SIG-M5 treated with dmso at 0.1 percent for 504 hours (cell line): ENCODE data around the gene LRRC10B.

Experiments used
- DNase-seq: peaks from one replicate; lab custom pipeline; 2025; ENCODE audit not compliant: unreplicated experiment; lab: John Stamatoyannopoulos, UW

The LRRC10B gene

GRCh38 chr11:61486011-61486620 is 22.4 kb upstream of the LRRC10B start:
- DNase-seq, result no peak

- DNase-seq, result no peak
These were observed 21.8 kb upstream of the LRRC10B start for GRCh38 chr11:61486779-61487178.

GRCh38 chr11:61487342-61488025 is 21.1 kb upstream of the LRRC10B start:
- DNase-seq, result no peak

- DNase-seq, result peak; percentile 35
These were observed 19.8 kb upstream of the LRRC10B start for GRCh38 chr11:61488651-61489291.

GRCh38 chr11:61489833-61490721 is 18.5 kb upstream of the LRRC10B start:
- DNase-seq, result no peak

GRCh38 chr11:61491736-61492395 is 16.7 kb upstream of the LRRC10B start:
- DNase-seq, result no peak

GRCh38 chr11:61494381-61494961 is 14.1 kb upstream of the LRRC10B start:
- DNase-seq, result no peak

- no peak for DNase-seq
These were observed 12.5 kb upstream of the LRRC10B start for GRCh38 chr11:61495801-61496601.

- DNase-seq, result no peak
These were observed 11.7 kb upstream of the LRRC10B start for GRCh38 chr11:61496602-61497400.

GRCh38 chr11:61497473-61497872 is 11.1 kb upstream of the LRRC10B start:
- no peak for DNase-seq

GRCh38 chr11:61497876-61498275 is 10.7 kb upstream of the LRRC10B start:
- no peak for DNase-seq

GRCh38 chr11:61498767-61499341 is 9.7 kb upstream of the LRRC10B start:
- DNase-seq, result no peak

GRCh38 chr11:61499816-61500491 is 8.6 kb upstream of the LRRC10B start:
- no peak for DNase-seq

GRCh38 chr11:61502522-61502921 is 6.0 kb upstream of the LRRC10B start:
- no peak for DNase-seq

GRCh38 chr11:61503135-61503770 is 5.3 kb upstream of the LRRC10B start:
- peak; percentile 31 for DNase-seq

- no peak for DNase-seq
These were observed 3.4 kb upstream of the LRRC10B start for GRCh38 chr11:61505106-61505505.

GRCh38 chr11:61505640-61506155 is 2.9 kb upstream of the LRRC10B start:
- no peak for DNase-seq
